SK-N-SH (cell line): ENCODE results near the gene MGA. TPM values are rescaled to one million over a fixed set of nuclear protein-coding genes. Genes with fewer than 3 reads are reported as not detected.

ENCODE experiments used
- CTCF ChIA-PET: fragments of 300-600, 350-600 bp; formaldehyde crosslinking; extraction: SDS; loops from one replicate; lab custom pipeline; 2021; lab: Yijun Ruan, JAX
- POLR2A ChIA-PET: fragments of 350-600 bp; sonication (Branson Sonifier 250); formaldehyde crosslinking; extraction: SDS; loops from one replicate; lab custom pipeline; 2020; ENCODE audit warnings: antibody characterized with exemption, inconsistent platforms; lab: Yijun Ruan, JAX
- DNase-seq: peaks from one replicate; pipeline ENCODE4 v3.0.0; 2012
- H2AFZ ChIP-seq: fragments of 200-600 bp; sonication (generic); 2 replicates; pipeline ENCODE4 v1.8.1; 2016; ENCODE audit warnings: antibody characterized with exemption, mild to moderate bottlenecking, low read depth
- H3F3A ChIP-seq: fragments of 200-600 bp; sonication (generic); replicated peaks from 2 replicates; pipeline ENCODE3; 2016; ENCODE audit warnings: antibody characterized with exemption, mild to moderate bottlenecking; ENCODE audit not compliant: insufficient read depth
- H3K27ac ChIP-seq, 2 experiments: fragments of 200-500 bp in 1 of 2; fragments of 200-600 bp in 1 of 2; sonication (Bioruptor generic) in 1 of 2; sonication (generic), shearing (Covaris generic) in 1 of 2; 2 replicates each; pipeline versions ENCODE4 v1.5.1 to v1.6.1; 2014 to 2016; ENCODE audit warnings: low read depth in 2 of 2, inconsistent platforms in 1 of 2, low read length in 1 of 2, mild to moderate bottlenecking in 1 of 2, mixed read lengths in 1 of 2
- H3K27me3 ChIP-seq: fragments of 200-600 bp; sonication (generic), shearing (Covaris generic); 2 replicates; pipeline ENCODE4 v1.6.1; 2016; ENCODE audit warnings: mixed run types; ENCODE audit not compliant: insufficient read depth
- H3K36me3 ChIP-seq, 2 experiments: fragments of 200-500 bp in 1 of 2; fragments of 200-600 bp in 1 of 2; sonication (Bioruptor generic) in 1 of 2; sonication (generic) in 1 of 2; replicated peaks in 1 of 2; 2 replicates each; pipeline versions ENCODE3 to v1.5.1; 2014 to 2016; ENCODE audit warnings: low read length in 1 of 2, mild to moderate bottlenecking in 1 of 2; ENCODE audit not compliant: insufficient read depth in 2 of 2, control insufficient read depth in 1 of 2
- H3K4me1 ChIP-seq, 2 experiments: fragments of 200-500 bp in 1 of 2; fragments of 200-600 bp in 1 of 2; sonication (Bioruptor generic) in 1 of 2; sonication (generic), shearing (Covaris generic) in 1 of 2; 2 replicates each; pipeline versions ENCODE4 v1.5.1 to v1.6.1; 2014 to 2016; ENCODE audit warnings: low read depth in 1 of 2, low read length in 1 of 2, mixed run types in 1 of 2; ENCODE audit not compliant: insufficient read depth in 2 of 2, control insufficient read depth in 1 of 2
- H3K4me2 ChIP-seq: fragments of 200-600 bp; sonication (generic), shearing (Covaris generic); 2 replicates; pipeline ENCODE4 v1.6.1; 2017; ENCODE audit warnings: mixed run types
- H3K4me3 ChIP-seq, 2 experiments: fragments of 200-500 bp in 1 of 2; fragments of 200-600 bp in 1 of 2; sonication (Bioruptor generic) in 1 of 2; sonication (generic), shearing (Covaris generic) in 1 of 2; 2 replicates each; pipeline versions ENCODE4 v1.5.1 to v1.8.1; 2014 to 2016; ENCODE audit warnings: low read depth in 2 of 2, inconsistent platforms in 1 of 2, low read length in 1 of 2, mild to moderate bottlenecking in 1 of 2, mixed read lengths in 1 of 2, moderate library complexity in 1 of 2
- H3K79me2 ChIP-seq: fragments of 200-600 bp; sonication (generic); 2 replicates; pipeline ENCODE4 v1.8.1; 2017; ENCODE audit warnings: mild to moderate bottlenecking; ENCODE audit not compliant: insufficient read depth
- H3K9ac ChIP-seq: fragments of 200-600 bp; sonication (generic); 2 replicates; pipeline ENCODE4 v1.6.1; 2017; ENCODE audit warnings: mixed run types
- H3K9me2 ChIP-seq: fragments of 200-600 bp; sonication (generic); 2 replicates; pipeline ENCODE4 v1.6.1; 2017; ENCODE audit warnings: mixed run types
- H3K9me3 ChIP-seq: fragments of 200-600 bp; sonication (generic); 2 replicates; pipeline ENCODE4 v1.6.1; 2017; ENCODE audit warnings: mixed run types, mild to moderate bottlenecking, moderate library complexity
- H4K20me1 ChIP-seq: fragments of 200-600 bp; sonication (generic); 2 replicates; pipeline ENCODE4 v1.6.1; 2017; ENCODE audit warnings: mild to moderate bottlenecking, mixed run types; ENCODE audit not compliant: insufficient read depth
- ELF1 ChIP-seq: IDR thresholded peaks from 2 replicates; pipeline ENCODE4 v1.4.0; 2012
- EP300 ChIP-seq, 2 experiments: IDR thresholded peaks; 2 replicates each; pipeline versions ENCODE4 v1.4.0 to v1.6.1; 2012; ENCODE audit warnings: borderline replicate concordance in 1 of 2, low read depth in 1 of 2, low read length in 1 of 2
- NFIC ChIP-seq: IDR thresholded peaks from 2 replicates; pipeline ENCODE4 v1.4.0; 2012; ENCODE audit warnings: borderline replicate concordance
- RCOR1 ChIP-seq: fragments of 150-350 bp; IDR thresholded peaks from 2 replicates; pipeline ENCODE4 v1.6.1; 2017; ENCODE audit warnings: antibody characterized with exemption, low read length
- REST ChIP-seq: IDR thresholded peaks from 2 replicates; pipeline ENCODE4 v1.6.1; 2012; ENCODE audit warnings: mild to moderate bottlenecking, low read depth, low read length, moderate library complexity
- SMC3 ChIP-seq: IDR thresholded peaks from 2 replicates; pipeline ENCODE4 v1.6.1; 2012; ENCODE audit warnings: low read depth, low read length, improper control_type of control experiment
- TCF12 ChIP-seq: IDR thresholded peaks from 2 replicates; pipeline ENCODE4 v1.4.0; 2012
- TEAD4 ChIP-seq: IDR thresholded peaks from 2 replicates; pipeline ENCODE4 v1.4.0; 2012; ENCODE audit warnings: mild to moderate bottlenecking, borderline replicate concordance; ENCODE audit not compliant: insufficient read depth
- WGBS: methylation state at CpG from one replicate; pipeline ENCODE4 v1.1.6; 2017; ENCODE audit warnings: low lambda C conversion rate; 5-methylcytosine and 5-hydroxymethylcytosine counted together
- polyA plus RNA-seq, 3 experiments: library from polyadenylated mRNA; depleted of rRNA; stranded (reverse); fragments of >200 nt; gene quantifications; 2 replicates each; pipeline ENCODE4 v1.2.3, GENCODE V29; 2012
- TF ChIP-seq, protein P1 (sequence below): IDR thresholded peaks from 2 replicates; pipeline ENCODE4 v1.4.0; 2012; ENCODE audit warnings: low read depth, borderline replicate concordance
- TF ChIP-seq, protein P2 (sequence below): IDR thresholded peaks from 2 replicates; pipeline ENCODE4 v1.4.0; 2012; ENCODE audit warnings: low read depth, borderline replicate concordance
- TF ChIP-seq, protein P3 (sequence below): fragments of 150-350 bp; IDR thresholded peaks from 2 replicates; pipeline ENCODE4 v1.6.1; 2016; ENCODE audit warnings: mild to moderate bottlenecking, low read depth, low read length

The MGA gene
- polyA plus RNA-seq, 1 of the 3 experiments (the other 2 are of a cell fraction), result 2.3 TPM

GRCh38 chr15:41812820-41813375, 152.7 kb downstream of the MGA start (continued):
- TF ChIP-seq REST, result no peak
- no peak for TF ChIP-seq SMC3
- TF ChIP-seq, protein P1, sequence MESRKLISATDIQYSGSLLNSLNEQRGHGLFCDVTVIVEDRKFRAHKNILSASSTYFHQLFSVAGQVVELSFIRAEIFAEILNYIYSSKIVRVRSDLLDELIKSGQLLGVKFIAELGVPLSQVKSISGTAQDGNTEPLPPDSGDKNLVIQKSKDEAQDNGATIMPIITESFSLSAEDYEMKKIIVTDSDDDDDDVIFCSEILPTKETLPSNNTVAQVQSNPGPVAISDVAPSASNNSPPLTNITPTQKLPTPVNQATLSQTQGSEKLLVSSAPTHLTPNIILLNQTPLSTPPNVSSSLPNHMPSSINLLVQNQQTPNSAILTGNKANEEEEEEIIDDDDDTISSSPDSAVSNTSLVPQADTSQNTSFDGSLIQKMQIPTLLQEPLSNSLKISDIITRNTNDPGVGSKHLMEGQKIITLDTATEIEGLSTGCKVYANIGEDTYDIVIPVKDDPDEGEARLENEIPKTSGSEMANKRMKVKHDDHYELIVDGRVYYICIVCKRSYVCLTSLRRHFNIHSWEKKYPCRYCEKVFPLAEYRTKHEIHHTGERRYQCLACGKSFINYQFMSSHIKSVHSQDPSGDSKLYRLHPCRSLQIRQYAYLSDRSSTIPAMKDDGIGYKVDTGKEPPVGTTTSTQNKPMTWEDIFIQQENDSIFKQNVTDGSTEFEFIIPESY, result no peak
- TF ChIP-seq, protein P2, sequence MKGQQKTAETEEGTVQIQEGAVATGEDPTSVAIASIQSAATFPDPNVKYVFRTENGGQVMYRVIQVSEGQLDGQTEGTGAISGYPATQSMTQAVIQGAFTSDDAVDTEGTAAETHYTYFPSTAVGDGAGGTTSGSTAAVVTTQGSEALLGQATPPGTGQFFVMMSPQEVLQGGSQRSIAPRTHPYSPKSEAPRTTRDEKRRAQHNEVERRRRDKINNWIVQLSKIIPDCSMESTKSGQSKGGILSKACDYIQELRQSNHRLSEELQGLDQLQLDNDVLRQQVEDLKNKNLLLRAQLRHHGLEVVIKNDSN, result no peak
- no peak for TF ChIP-seq ELF1
- no peak for TF ChIP-seq EP300 (IDR thresholded peaks at IDR 0.05; ENCODE audit: borderline replicate concordance in 1 of 2, low read depth in 1 of 2, low read length in 1 of 2)

DNA sequence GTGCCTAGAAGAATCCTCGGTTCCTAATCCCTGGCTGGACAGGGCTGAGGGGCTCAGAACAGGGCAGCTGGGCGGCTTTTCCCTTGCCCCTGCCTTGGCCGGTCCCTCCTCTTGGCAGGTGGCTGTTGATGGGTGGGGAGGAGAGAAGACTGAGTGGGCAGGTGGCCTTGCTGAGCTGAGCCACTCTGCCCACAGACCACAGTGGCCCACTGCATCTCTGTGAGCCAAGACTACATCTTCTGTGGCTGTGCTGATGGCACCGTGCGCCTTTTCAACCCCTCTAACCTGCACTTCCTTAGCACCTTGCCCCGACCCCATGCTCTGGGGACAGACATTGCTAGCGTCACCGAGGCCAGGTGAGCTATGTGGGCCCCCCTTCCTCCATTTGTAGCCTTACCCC, 153.2 kb downstream of the MGA start:
- no peaks in the 10 kb centered on the region for H3K9me2 ChIP-seq
- no peak for TF ChIP-seq TCF12
- no peak for TF ChIP-seq RCOR1
- TF ChIP-seq, protein P3, sequence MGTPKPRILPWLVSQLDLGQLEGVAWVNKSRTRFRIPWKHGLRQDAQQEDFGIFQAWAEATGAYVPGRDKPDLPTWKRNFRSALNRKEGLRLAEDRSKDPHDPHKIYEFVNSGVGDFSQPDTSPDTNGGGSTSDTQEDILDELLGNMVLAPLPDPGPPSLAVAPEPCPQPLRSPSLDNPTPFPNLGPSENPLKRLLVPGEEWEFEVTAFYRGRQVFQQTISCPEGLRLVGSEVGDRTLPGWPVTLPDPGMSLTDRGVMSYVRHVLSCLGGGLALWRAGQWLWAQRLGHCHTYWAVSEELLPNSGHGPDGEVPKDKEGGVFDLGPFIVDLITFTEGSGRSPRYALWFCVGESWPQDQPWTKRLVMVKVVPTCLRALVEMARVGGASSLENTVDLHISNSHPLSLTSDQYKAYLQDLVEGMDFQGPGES, result no peak
- no peak for TF ChIP-seq ELF1
- TF ChIP-seq, protein P2, result no peak
- TF ChIP-seq TEAD4, result no peak
- TF ChIP-seq NFIC, result no peak
- H3F3A ChIP-seq, result no peaks in the 10 kb centered on the region
- H3K4me3 ChIP-seq, result no peak overlapping the region
- H3K36me3 ChIP-seq, result peaks cover 0 to 45% of the 10 kb centered on the region in 2 experiments
- WGBS, result 92% methylated on average over 8 of the region's 8 CpGs
- ChIA-PET POLR2A (interaction anchor here (4.2 kb wide), 1 partner anchor 40 kb away, joined by 13 read pairs; the partner anchor contains the start of gene MAPKBP1), CTCF (interaction anchor here (0.7 to 5.3 kb wide), 10 partner anchors 10 to 347 kb away, joined by 3 to 114 read pairs (median 34); partner anchors contain the start of gene MAPKBP1)
- H3K79me2 ChIP-seq, result no peaks in the 10 kb centered on the region
- no peak overlapping the region for H2AFZ ChIP-seq
- no peaks in the 10 kb centered on the region for H3K27me3 ChIP-seq
- H3K9ac ChIP-seq, result no peak overlapping the region
- DNase-seq, result no peak
- no peak overlapping the region for H3K4me2 ChIP-seq
- no peaks in the 10 kb centered on the region for H3K9me3 ChIP-seq
- no peaks in the 10 kb centered on the region for H4K20me1 ChIP-seq
- no peaks in the 10 kb centered on the region for H3K4me1 ChIP-seq
- no peak overlapping the region for H3K27ac ChIP-seq
